ENCODE data around the gene ZDHHC11B.
A peak's percentile ranks its signal among the peaks of the same experiment; 100 is the strongest.
"Not testable (repeated sequence)": the region's sequence is repeated elsewhere in the genome, so short reads cannot be mapped to it uniquely, and the experiment has no call there.

Gene ZDHHC11B

GRCh38 chr5:706127-706526 is 78.4 kb downstream of the ZDHHC11B start:
- peak; percentile 77 for TF ChIP-seq POLR2AphosphoS5 (IDR thresholded peaks at IDR 0.05; ENCODE audit: low read depth)
- not testable (repeated sequence) for H3K4me3 ChIP-seq (replicated peaks; ENCODE audit: insufficient read depth, low read length); H3K27me3 ChIP-seq (ENCODE audit: insufficient read depth, poor library complexity, severe bottlenecking); H3K27ac ChIP-seq (replicated peaks)
- peak in 1 of 2 experiments; percentile 67 for DNase-seq (ENCODE audit: low read depth in 1 of 2, low spot score in 1 of 2)

GRCh38 chr5:696753-697702 is 87.5 kb downstream of the ZDHHC11B start:
- not testable (repeated sequence) for DNase-seq (ENCODE audit: low read depth in 1 of 2, low spot score in 1 of 2); H3K27ac ChIP-seq (replicated peaks); H3K4me3 ChIP-seq (replicated peaks; ENCODE audit: insufficient read depth, low read length); H3K27me3 ChIP-seq (ENCODE audit: insufficient read depth, poor library complexity, severe bottlenecking)

- not testable (repeated sequence) for H3K27me3 ChIP-seq (ENCODE audit: insufficient read depth, poor library complexity, severe bottlenecking); DNase-seq (ENCODE audit: low read depth in 1 of 2, low spot score in 1 of 2); H3K27ac ChIP-seq (replicated peaks); H3K4me3 ChIP-seq (replicated peaks; ENCODE audit: insufficient read depth, low read length)
These were observed 88.3 kb downstream of the ZDHHC11B start for GRCh38 chr5:696191-696590.

DNA sequence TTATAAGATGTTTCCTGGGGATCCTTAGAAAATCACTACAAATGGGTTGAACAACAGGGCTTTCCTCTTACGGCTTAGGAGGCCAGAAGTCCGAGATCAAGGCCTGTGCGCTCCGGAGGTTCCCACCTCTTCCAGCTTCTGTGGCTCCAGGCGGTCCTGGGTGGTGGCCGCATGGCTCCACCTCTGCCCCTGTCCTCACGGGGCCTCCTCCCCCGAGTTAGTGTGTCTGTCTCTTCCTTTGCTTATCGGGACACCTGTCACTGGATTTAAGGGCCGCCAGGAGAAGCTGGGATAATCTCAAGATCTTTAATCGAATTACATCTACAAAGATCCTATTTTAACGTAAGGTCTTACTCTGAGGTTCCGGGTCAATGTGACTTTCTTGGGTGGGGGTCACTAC is 89.1 kb downstream of the ZDHHC11B start:
- DNase-seq (ENCODE audit: low read depth in 1 of 2, low spot score in 1 of 2), result not testable (repeated sequence)

DNA sequence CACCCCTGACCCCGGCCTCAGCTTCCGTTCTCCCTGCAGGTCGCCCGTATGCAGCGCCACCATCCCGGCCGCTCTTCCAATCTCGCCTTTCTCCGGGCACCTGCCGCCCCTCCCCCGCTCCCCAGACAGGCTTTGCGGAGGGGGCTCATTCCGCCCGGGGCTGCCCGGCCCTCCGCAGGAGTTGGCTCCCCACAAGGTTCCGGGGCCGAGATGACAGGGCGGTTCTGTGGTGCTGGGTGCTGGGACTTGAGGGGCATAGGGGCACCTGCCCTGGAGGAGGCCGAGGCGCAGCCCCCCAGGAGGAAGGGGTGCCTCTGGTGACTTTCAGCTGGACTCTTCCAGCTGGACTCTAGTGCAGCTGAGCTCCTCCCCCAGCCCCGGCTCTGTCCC is 90.5 kb downstream of the ZDHHC11B start:
- peak overlapping the region; percentile 26; the same call in 1 of the 2 replicates for H3K4me3 ChIP-seq (replicated peaks; ENCODE audit: insufficient read depth, low read length)
- H3K27me3 ChIP-seq (ENCODE audit: insufficient read depth, poor library complexity, severe bottlenecking); DNase-seq (ENCODE audit: low read depth in 1 of 2, low spot score in 1 of 2); H3K27ac ChIP-seq (replicated peaks): not testable (repeated sequence)

More for the DNA sequence above, 89.1 kb downstream of the ZDHHC11B start:
- H3K4me3 ChIP-seq (replicated peaks; ENCODE audit: insufficient read depth, low read length); H3K27me3 ChIP-seq (ENCODE audit: insufficient read depth, poor library complexity, severe bottlenecking); H3K27ac ChIP-seq (replicated peaks): not testable (repeated sequence)

DNA sequence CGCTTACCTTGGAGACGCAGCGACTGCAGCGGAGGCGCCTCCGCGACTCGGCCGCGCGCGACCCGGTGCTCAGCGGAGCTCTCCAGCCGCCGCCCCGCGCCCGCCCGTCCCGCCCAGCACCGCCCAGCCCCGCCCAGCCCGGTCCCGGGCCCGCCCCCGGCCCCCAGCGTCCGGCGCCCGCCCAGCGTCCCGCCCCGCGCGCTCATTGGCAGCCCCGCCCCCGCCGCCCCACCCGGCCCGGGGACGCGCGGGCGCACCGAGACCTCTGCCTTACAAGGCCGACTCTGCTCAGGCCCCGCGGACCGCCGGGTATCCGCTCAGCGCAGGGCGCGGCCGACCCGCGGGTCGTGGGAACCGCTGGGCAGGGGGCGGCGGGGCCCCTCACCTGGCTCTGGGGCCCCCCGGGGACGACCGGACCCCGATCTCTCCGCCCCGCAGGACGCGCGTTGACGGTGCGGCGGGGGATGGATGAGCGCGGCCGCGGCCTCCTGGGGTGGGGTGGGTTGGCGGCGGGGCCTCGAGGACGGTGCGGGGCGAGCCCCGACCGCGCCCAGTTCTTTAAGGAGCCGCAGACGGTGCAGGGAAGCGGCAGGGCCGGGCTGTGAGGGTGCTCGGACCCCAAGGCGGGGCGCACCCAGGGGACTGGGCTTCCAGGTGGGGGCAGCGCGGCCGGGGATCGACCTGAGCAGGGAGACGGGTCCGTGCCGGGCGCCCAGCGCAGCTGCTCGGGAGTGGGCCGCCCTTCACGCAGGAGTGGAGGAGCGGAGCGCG is 91.1 kb downstream of the ZDHHC11B start, which contains the start of gene TPPP:
TPPP (minus strand) TSS at position 82 of the 771 bp plus-strand sequence. CDS start 15,292 bp downstream, outside the sequence.
- DNase-seq (ENCODE audit: low read depth in 1 of 2, low spot score in 1 of 2); H3K27me3 ChIP-seq (ENCODE audit: insufficient read depth, poor library complexity, severe bottlenecking); H3K27ac ChIP-seq (replicated peaks): not testable (repeated sequence)
- peak within 1 kb of the TSS; percentile 26 for H3K4me3 ChIP-seq (replicated peaks; ENCODE audit: insufficient read depth, low read length)

- DNase-seq (ENCODE audit: low read depth in 1 of 2, low spot score in 1 of 2); H3K27ac ChIP-seq (replicated peaks); H3K27me3 ChIP-seq (ENCODE audit: insufficient read depth, poor library complexity, severe bottlenecking): not testable (repeated sequence)
- peak overlapping the region; percentile 14; the same call in 1 of the 2 replicates for H3K4me3 ChIP-seq (replicated peaks; ENCODE audit: insufficient read depth, low read length)
These were observed 91.9 kb downstream of the ZDHHC11B start for GRCh38 chr5:692529-693041.

DNA sequence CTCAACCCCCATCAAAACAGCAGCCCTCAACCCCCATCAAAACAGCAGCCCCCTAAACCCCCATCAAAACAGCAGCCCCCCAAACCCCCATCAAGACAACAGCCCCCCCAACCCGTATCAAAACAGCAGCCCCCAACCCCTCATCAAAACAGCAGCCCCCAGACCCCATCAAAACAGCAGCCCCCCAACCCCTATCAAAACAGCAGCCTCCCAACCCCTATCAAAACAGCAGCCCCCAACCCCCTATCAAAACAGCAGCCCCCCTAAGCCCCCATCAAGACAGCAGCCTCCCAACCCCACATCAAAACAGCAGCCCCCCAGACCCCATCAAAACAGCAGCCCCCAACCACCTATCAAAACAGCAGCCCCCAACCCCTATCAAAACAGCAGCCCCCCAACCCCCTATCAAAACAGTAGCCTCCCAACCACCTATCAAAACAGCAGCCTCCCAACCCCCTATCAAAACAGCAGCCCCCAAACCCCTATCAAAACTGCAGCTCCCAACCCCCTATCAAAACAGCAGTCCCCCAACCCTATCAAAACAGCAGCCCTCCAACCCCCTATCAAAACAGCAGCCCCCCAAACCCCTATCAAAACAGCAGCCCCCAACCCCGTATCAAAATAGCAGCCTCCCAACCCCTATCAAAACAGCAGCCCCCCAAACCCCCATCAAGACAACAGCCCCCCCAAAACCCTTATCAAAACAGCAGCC is 92.6 kb downstream of the ZDHHC11B start:
- no peak overlapping the region for H3K27ac ChIP-seq (replicated peaks)
- H3K27me3 ChIP-seq (ENCODE audit: insufficient read depth, poor library complexity, severe bottlenecking), result no peaks in the 10 kb centered on the region
- no peak overlapping the region for H3K4me3 ChIP-seq (replicated peaks; ENCODE audit: insufficient read depth, low read length)
- DNase-seq (ENCODE audit: low read depth in 1 of 2, low spot score in 1 of 2), result no peak
- TF ChIP-seq GABPA (IDR thresholded peaks at IDR 0.05; ENCODE audit: low read depth) (no peak), SPI1 (IDR thresholded peaks at IDR 0.05; ENCODE audit: borderline replicate concordance, low read depth) (no peak), POLR2AphosphoS5 (IDR thresholded peaks at IDR 0.05; ENCODE audit: low read depth) (no peak)
- TF ChIP-seq, protein P1, sequence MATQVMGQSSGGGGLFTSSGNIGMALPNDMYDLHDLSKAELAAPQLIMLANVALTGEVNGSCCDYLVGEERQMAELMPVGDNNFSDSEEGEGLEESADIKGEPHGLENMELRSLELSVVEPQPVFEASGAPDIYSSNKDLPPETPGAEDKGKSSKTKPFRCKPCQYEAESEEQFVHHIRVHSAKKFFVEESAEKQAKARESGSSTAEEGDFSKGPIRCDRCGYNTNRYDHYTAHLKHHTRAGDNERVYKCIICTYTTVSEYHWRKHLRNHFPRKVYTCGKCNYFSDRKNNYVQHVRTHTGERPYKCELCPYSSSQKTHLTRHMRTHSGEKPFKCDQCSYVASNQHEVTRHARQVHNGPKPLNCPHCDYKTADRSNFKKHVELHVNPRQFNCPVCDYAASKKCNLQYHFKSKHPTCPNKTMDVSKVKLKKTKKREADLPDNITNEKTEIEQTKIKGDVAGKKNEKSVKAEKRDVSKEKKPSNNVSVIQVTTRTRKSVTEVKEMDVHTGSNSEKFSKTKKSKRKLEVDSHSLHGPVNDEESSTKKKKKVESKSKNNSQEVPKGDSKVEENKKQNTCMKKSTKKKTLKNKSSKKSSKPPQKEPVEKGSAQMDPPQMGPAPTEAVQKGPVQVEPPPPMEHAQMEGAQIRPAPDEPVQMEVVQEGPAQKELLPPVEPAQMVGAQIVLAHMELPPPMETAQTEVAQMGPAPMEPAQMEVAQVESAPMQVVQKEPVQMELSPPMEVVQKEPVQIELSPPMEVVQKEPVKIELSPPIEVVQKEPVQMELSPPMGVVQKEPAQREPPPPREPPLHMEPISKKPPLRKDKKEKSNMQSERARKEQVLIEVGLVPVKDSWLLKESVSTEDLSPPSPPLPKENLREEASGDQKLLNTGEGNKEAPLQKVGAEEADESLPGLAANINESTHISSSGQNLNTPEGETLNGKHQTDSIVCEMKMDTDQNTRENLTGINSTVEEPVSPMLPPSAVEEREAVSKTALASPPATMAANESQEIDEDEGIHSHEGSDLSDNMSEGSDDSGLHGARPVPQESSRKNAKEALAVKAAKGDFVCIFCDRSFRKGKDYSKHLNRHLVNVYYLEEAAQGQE (IDR thresholded peaks at IDR 0.05; ENCODE audit: insufficient replicate concordance, low read depth), result no peak
- TF ChIP-seq, protein P2, sequence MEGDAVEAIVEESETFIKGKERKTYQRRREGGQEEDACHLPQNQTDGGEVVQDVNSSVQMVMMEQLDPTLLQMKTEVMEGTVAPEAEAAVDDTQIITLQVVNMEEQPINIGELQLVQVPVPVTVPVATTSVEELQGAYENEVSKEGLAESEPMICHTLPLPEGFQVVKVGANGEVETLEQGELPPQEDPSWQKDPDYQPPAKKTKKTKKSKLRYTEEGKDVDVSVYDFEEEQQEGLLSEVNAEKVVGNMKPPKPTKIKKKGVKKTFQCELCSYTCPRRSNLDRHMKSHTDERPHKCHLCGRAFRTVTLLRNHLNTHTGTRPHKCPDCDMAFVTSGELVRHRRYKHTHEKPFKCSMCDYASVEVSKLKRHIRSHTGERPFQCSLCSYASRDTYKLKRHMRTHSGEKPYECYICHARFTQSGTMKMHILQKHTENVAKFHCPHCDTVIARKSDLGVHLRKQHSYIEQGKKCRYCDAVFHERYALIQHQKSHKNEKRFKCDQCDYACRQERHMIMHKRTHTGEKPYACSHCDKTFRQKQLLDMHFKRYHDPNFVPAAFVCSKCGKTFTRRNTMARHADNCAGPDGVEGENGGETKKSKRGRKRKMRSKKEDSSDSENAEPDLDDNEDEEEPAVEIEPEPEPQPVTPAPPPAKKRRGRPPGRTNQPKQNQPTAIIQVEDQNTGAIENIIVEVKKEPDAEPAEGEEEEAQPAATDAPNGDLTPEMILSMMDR (IDR thresholded peaks at IDR 0.05; ENCODE audit: insufficient read depth, low read length), result no peak

DNA sequence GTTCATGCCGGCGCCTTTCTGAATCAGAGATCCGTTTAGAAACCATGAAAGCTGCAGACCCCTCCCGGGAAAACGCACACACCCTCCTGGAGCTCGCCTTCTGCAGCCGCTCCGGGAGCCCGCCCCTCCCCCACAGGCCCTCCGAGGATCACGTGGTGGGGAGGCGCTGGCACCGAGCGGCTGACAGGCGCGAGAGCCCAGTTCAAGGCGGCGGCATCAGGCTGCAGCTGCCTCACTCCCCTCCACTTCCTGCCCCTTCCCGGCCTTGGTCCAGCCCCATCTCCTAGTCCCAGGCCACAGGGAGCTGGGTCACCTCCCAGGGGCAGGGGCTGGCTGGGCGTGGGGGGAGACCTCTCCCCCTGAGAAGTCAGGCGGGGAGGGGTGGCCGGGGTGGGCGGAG is 93.5 kb downstream of the ZDHHC11B start:
- DNase-seq (ENCODE audit: low read depth in 1 of 2, low spot score in 1 of 2); H3K4me3 ChIP-seq (replicated peaks; ENCODE audit: insufficient read depth, low read length); H3K27me3 ChIP-seq (ENCODE audit: insufficient read depth, poor library complexity, severe bottlenecking); H3K27ac ChIP-seq (replicated peaks): not testable (repeated sequence)

DNA sequence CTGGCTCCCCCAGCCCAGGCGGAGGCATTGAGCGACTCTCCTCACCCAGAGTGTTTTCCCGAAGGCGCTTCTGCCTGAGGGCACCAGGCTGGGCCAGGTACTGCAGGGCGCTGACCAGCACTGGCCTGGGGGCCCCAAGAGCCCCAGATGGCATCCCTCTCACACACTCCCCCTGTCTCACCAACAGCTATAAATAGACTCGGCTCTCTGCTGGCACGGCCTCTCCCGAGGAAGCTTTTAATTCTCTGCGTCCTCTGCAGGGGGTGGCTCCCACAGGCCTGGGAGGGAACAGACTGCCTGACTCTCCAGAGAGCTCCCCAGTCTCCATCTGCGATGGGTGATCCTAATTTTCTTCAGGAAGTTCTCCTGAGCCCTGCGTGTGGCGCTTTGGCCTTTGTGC is 94.2 kb downstream of the ZDHHC11B start:
- H3K27ac ChIP-seq (replicated peaks); H3K4me3 ChIP-seq (replicated peaks; ENCODE audit: insufficient read depth, low read length); DNase-seq (ENCODE audit: low read depth in 1 of 2, low spot score in 1 of 2); H3K27me3 ChIP-seq (ENCODE audit: insufficient read depth, poor library complexity, severe bottlenecking): not testable (repeated sequence)
